Measurements from ENCODE around the gene TULP4.

TULP4 gene

DNA sequence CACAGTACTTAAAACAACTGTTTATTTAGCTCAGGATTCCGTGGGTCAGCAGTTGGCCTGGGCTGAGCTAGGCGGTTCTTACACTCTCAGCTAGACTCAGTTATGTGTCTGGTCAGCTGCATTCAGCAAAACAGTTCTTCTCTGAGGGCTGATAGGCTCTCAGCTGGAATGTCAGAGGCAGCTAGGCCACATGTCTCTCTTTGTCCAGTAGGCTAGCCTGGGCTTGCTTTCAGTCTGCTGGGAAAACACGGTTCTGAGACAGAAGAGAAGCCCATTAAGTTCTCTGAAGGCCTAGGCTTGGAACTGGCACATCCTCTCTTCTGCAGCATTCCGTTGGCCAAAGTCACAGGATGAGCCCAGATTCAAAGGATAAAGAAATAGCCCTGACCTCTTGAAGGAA is 65.6 kb downstream of the TULP4 start:
- no peak for DNase-seq (ENCODE audit: extremely low spot score)
- TF ChIP-seq SP1 (IDR thresholded peaks at IDR 0.05) (no peak), L3MBTL2 (conservative IDR thresholded peaks at IDR 0.05) (0 out of 2 replicates have a peak, but pooled peaks have one; percentile 21), TARDBP (IDR thresholded peaks at IDR 0.05) (no peak), LEF1 (IDR thresholded peaks at IDR 0.05; ENCODE audit: borderline replicate concordance) (no peak)
- CTCF ChIA-PET = interaction anchor here (1.6 kb wide), 1 partner anchor 9 kb away, joined by 5 read pairs; no protein-coding TSS in a partner anchor
- POLR2A ChIA-PET = interaction anchor here (0.6 to 1.3 kb wide), 3 partner anchors 8 to 159 kb away, joined by 3 read pairs; no protein-coding TSS in a partner anchor

- no peak for DNase-seq (ENCODE audit: extremely low spot score)
- POLR2A ChIA-PET = no interaction called here
- TF ChIP-seq, protein P1, sequence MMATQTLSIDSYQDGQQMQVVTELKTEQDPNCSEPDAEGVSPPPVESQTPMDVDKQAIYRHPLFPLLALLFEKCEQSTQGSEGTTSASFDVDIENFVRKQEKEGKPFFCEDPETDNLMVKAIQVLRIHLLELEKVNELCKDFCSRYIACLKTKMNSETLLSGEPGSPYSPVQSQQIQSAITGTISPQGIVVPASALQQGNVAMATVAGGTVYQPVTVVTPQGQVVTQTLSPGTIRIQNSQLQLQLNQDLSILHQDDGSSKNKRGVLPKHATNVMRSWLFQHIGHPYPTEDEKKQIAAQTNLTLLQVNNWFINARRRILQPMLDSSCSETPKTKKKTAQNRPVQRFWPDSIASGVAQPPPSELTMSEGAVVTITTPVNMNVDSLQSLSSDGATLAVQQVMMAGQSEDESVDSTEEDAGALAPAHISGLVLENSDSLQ (IDR thresholded peaks at IDR 0.05) = no peak
- TF ChIP-seq BHLHE40 (IDR thresholded peaks at IDR 0.05; ENCODE audit: borderline replicate concordance) = no peak
- no peak for TF ChIP-seq TARDBP (IDR thresholded peaks at IDR 0.05)
- TF ChIP-seq HDGF (IDR thresholded peaks at IDR 0.05; ENCODE audit: borderline replicate concordance) = no peak
- no peak for TF ChIP-seq FOXA1 (IDR thresholded peaks at IDR 0.05)
- no peak for TF ChIP-seq ELF4 (IDR thresholded peaks at IDR 0.05)
- no peak for TF ChIP-seq SP1 (IDR thresholded peaks at IDR 0.05)
- no peak for TF ChIP-seq CTBP1 (IDR thresholded peaks at IDR 0.05; ENCODE audit: borderline replicate concordance)
- CTCF ChIA-PET = interaction anchor here (0.6 kb wide), 1 partner anchor 24 kb away, joined by 3 read pairs; no protein-coding TSS in a partner anchor
Observed at GRCh38 chr6:158379336-158379735, 67.1 kb downstream of the TULP4 start.

- CTCF ChIA-PET = no interaction called here
Observed at GRCh38 chr6:158381214-158381613, 68.9 kb downstream of the TULP4 start.

GRCh38 chr6:158382491-158382890 is 70.2 kb downstream of the TULP4 start:
- CTCF ChIA-PET = no interaction called here
- POLR2A ChIA-PET = no interaction called here
- DNase-seq (ENCODE audit: extremely low spot score) = no peak
- TF ChIP-seq NFRKB (IDR thresholded peaks at IDR 0.05) (no peak), BHLHE40 (IDR thresholded peaks at IDR 0.05; ENCODE audit: borderline replicate concordance) (no peak), FOXK2 (IDR thresholded peaks at IDR 0.05) (no peak), ZNF384 (IDR thresholded peaks at IDR 0.05) (no peak)

More at GRCh38 chr6:158381214-158381613, 68.9 kb downstream of the TULP4 start:
- no peak for DNase-seq (ENCODE audit: extremely low spot score)
- POLR2A ChIA-PET = interaction anchor here (0.7 kb wide), 1 partner anchor 95 kb away, joined by 3 read pairs; no protein-coding TSS in a partner anchor
- no peak for TF ChIP-seq FOXM1 (IDR thresholded peaks at IDR 0.05; ENCODE audit: borderline replicate concordance)
- TF ChIP-seq L3MBTL2 (conservative IDR thresholded peaks at IDR 0.05) = no peak
- TF ChIP-seq, protein P1 (IDR thresholded peaks at IDR 0.05) = peak; percentile 41
- no peak for TF ChIP-seq FOXA1 (IDR thresholded peaks at IDR 0.05)
- no peak for TF ChIP-seq HDGF (IDR thresholded peaks at IDR 0.05; ENCODE audit: borderline replicate concordance)

- ChIA-PET POLR2A (no interaction called here), CTCF (interaction anchor here (0.7 kb wide), 1 partner anchor 9 kb away, joined by 3 read pairs; no protein-coding TSS in a partner anchor)
- TF ChIP-seq FOXM1 (IDR thresholded peaks at IDR 0.05; ENCODE audit: borderline replicate concordance) (no peak), FOXK2 (IDR thresholded peaks at IDR 0.05) (no peak), ZNF384 (IDR thresholded peaks at IDR 0.05) (no peak)
- no peak for DNase-seq (ENCODE audit: extremely low spot score)
Observed at GRCh38 chr6:158383057-158383456, 70.8 kb downstream of the TULP4 start.

DNA sequence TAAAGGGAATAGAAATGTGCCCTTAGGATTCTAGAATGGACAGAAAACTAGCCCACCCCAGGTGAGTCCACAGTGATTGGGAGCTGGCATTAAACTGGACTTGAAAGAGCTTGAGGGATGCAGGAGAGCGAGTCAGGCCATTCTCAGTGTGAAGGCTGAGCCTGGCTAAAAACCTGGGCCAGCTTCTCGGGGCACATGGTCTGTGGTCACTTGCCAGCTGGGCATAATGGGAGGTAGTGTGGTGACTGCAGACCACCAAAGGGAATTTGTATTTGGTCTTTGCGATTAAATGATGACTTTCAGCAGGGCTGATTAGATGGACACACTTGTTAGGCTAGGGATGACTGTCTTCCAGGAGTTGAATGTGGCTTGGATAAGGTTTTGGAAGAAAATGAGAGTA is 71.3 kb downstream of the TULP4 start:
- POLR2A ChIA-PET = no interaction called here
- no peak for DNase-seq (ENCODE audit: extremely low spot score)
- no peak for TF ChIP-seq SUZ12 (IDR thresholded peaks at IDR 0.05)
- TF ChIP-seq ARNT (IDR thresholded peaks at IDR 0.05) = no peak
- TF ChIP-seq TARDBP (IDR thresholded peaks at IDR 0.05) = no peak
- no peak for TF ChIP-seq ELF4 (IDR thresholded peaks at IDR 0.05)
- no peak for TF ChIP-seq FOXK2 (IDR thresholded peaks at IDR 0.05)
- no peak for TF ChIP-seq HDGF (IDR thresholded peaks at IDR 0.05; ENCODE audit: borderline replicate concordance)
- TF ChIP-seq FOXA1 (IDR thresholded peaks at IDR 0.05) = no peak
- TF ChIP-seq SP1 (IDR thresholded peaks at IDR 0.05) = no peak
- CTCF ChIA-PET = interaction anchor here (0.7 kb wide), 1 partner anchor 9 kb away, joined by 3 read pairs; no protein-coding TSS in a partner anchor

- ChIA-PET POLR2A (no interaction called here), CTCF (interaction anchor here (1.0 kb wide), 1 partner anchor 11 kb away, joined by 4 read pairs; no protein-coding TSS in a partner anchor)
- DNase-seq (ENCODE audit: extremely low spot score) = no peak
- TF ChIP-seq CTBP1 (IDR thresholded peaks at IDR 0.05; ENCODE audit: borderline replicate concordance) (no peak), BHLHE40 (IDR thresholded peaks at IDR 0.05; ENCODE audit: borderline replicate concordance) (no peak), FOXK2 (IDR thresholded peaks at IDR 0.05) (no peak), L3MBTL2 (conservative IDR thresholded peaks at IDR 0.05) (no peak)
- TF ChIP-seq, protein P1 (IDR thresholded peaks at IDR 0.05) = no peak
Observed at GRCh38 chr6:158384671-158385110, 72.4 kb downstream of the TULP4 start.
